22Rv1 (cell line): Measurements from ENCODE around the gene KRTAP1-5.

ENCODE experiments used
- ZFX ChIP-seq: fragments of 450-650 bp; IDR thresholded peaks from 2 replicates; pipeline ENCODE4 v1.6.1; 2017; ENCODE audit warnings: antibody characterized with exemption, borderline replicate concordance
- TF ChIP-seq, protein P1 (sequence below): fragments of 450-650 bp; IDR thresholded peaks from 2 replicates; pipeline ENCODE4 v1.5.1; 2017; ENCODE audit warnings: mild to moderate bottlenecking

GRCh38 chr17:41065829-41066624 lies 39.0 kb upstream of the KRTAP1-5 start, which contains the start of gene KRTAP2-4:
- TF ChIP-seq, protein P1, sequence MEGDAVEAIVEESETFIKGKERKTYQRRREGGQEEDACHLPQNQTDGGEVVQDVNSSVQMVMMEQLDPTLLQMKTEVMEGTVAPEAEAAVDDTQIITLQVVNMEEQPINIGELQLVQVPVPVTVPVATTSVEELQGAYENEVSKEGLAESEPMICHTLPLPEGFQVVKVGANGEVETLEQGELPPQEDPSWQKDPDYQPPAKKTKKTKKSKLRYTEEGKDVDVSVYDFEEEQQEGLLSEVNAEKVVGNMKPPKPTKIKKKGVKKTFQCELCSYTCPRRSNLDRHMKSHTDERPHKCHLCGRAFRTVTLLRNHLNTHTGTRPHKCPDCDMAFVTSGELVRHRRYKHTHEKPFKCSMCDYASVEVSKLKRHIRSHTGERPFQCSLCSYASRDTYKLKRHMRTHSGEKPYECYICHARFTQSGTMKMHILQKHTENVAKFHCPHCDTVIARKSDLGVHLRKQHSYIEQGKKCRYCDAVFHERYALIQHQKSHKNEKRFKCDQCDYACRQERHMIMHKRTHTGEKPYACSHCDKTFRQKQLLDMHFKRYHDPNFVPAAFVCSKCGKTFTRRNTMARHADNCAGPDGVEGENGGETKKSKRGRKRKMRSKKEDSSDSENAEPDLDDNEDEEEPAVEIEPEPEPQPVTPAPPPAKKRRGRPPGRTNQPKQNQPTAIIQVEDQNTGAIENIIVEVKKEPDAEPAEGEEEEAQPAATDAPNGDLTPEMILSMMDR: no peak
- TF ChIP-seq ZFX: no peak
